ENCODE data around the gene TRAPPC5.
"Not testable (repeated sequence)": the region's sequence is repeated elsewhere in the genome, so short reads cannot be mapped to it uniquely, and the experiment has no call there.

TRAPPC5 gene

GRCh38 chr19:7680606-7681339 is at the start of gene TRAPPC5:
Gene TRAPPC5, plus strand, starts transcription at chr19:7680833. Its CDS starts 1,421 bp downstream, at chr19:7682254.
- DNase-seq: peak; percentile 82

GRCh38 chr19:7631577-7631976 is 49.1 kb upstream of the TRAPPC5 start:
- DNase-seq: no peak

GRCh38 chr19:7632340-7633203 is 48.1 kb upstream of the TRAPPC5 start:
- no peak for DNase-seq

GRCh38 chr19:7633698-7634097 is 46.9 kb upstream of the TRAPPC5 start, which contains the start of gene PCP2:
Gene PCP2, minus strand, starts transcription at chr19:7633719. Its CDS starts 262 bp downstream, at chr19:7633457.
- DNase-seq: no peak

- no peak for DNase-seq
These were observed 45.0 kb upstream of the TRAPPC5 start for GRCh38 chr19:7635670-7636069.

- no peak for DNase-seq
These were observed 44.3 kb upstream of the TRAPPC5 start for GRCh38 chr19:7636317-7636690.

GRCh38 chr19:7636691-7637373 is 43.8 kb upstream of the TRAPPC5 start, which contains the start of gene STXBP2:
Gene STXBP2, plus strand, starts transcription at chr19:7637110. Its CDS starts 40 bp downstream, at chr19:7637150.
- peak; percentile 89 for DNase-seq

- no peak for DNase-seq
These were observed 43.0 kb upstream of the TRAPPC5 start for GRCh38 chr19:7637374-7638256.

GRCh38 chr19:7638802-7639465 is 41.7 kb upstream of the TRAPPC5 start:
- DNase-seq: no peak

GRCh38 chr19:7639863-7640348 is 40.7 kb upstream of the TRAPPC5 start:
- DNase-seq: no peak

GRCh38 chr19:7640803-7641202 is 39.8 kb upstream of the TRAPPC5 start:
- DNase-seq: no peak

GRCh38 chr19:7641290-7642276 is 39.0 kb upstream of the TRAPPC5 start:
- DNase-seq: no peak

GRCh38 chr19:7642295-7643030 is 38.2 kb upstream of the TRAPPC5 start:
- DNase-seq: no peak

- DNase-seq: no peak
These were observed 37.6 kb upstream of the TRAPPC5 start for GRCh38 chr19:7643031-7643415.

- not testable (repeated sequence) for DNase-seq
These were observed 36.7 kb upstream of the TRAPPC5 start for GRCh38 chr19:7643629-7644549.

- no peak for DNase-seq
These were observed 36.1 kb upstream of the TRAPPC5 start for GRCh38 chr19:7644550-7644877.

- DNase-seq: no peak
These were observed 35.5 kb upstream of the TRAPPC5 start for GRCh38 chr19:7645163-7645562.

GRCh38 chr19:7645656-7646425 is 34.8 kb upstream of the TRAPPC5 start:
- DNase-seq: no peak
